Naive B cell (primary cell): Measurements from ENCODE around the gene CHCHD4. TPM values are rescaled to one million over a fixed set of nuclear protein-coding genes. Genes with fewer than 3 reads are reported as not detected.
"Not testable (repeated sequence)": the region's sequence is repeated elsewhere in the genome, so short reads cannot be mapped to it uniquely, and the experiment has no call there.

Experiments used
- ATAC-seq, 2 donors: fragments of 150-1000 bp; cut with Tn5 transposase; 2 replicates each; pipeline ENCODE4 v1.10.0; 2021; ENCODE audit warnings: low read depth in 2 of 2, mild to moderate bottlenecking in 2 of 2, moderate library complexity in 2 of 2
- DNase-seq: peaks from one replicate; pipeline ENCODE4 v3.0.0; 2022
- H3K27ac Mint-ChIP-seq, 6 donors: one replicate each; pipeline ENCODE4 v1.8.0; 2020 to 2022; ENCODE audit warnings: mild to moderate bottlenecking in 6 of 6, mixed read lengths in 6 of 6, moderate library complexity in 5 of 6, inconsistent platforms in 2 of 6
- H3K27me3 Mint-ChIP-seq, 3 donors: one replicate each; pipeline ENCODE4 v1.8.0; 2021 to 2022; ENCODE audit warnings: mixed read lengths in 3 of 3, mild to moderate bottlenecking in 1 of 3
- H3K36me3 Mint-ChIP-seq, 2 donors: one replicate each; pipeline ENCODE4 v1.8.0; 2020 to 2022; ENCODE audit warnings: mixed read lengths in 2 of 2, inconsistent platforms in 1 of 2, mild to moderate bottlenecking in 1 of 2
- H3K4me1 Mint-ChIP-seq, 3 donors: one replicate each; pipeline ENCODE4 v1.8.0; 2020 to 2022; ENCODE audit warnings: mixed read lengths in 3 of 3, inconsistent platforms in 1 of 3, mild to moderate bottlenecking in 1 of 3, moderate library complexity in 1 of 3
- H3K4me3 Mint-ChIP-seq, 8 donors: one replicate each; pipeline ENCODE4 v1.8.0; 2020 to 2022; ENCODE audit warnings: mild to moderate bottlenecking in 8 of 8, mixed read lengths in 8 of 8, moderate library complexity in 8 of 8, inconsistent platforms in 2 of 8
- H3K9me3 Mint-ChIP-seq, 7 donors: one replicate each; pipeline ENCODE4 v1.8.0; 2020 to 2022; ENCODE audit warnings: mixed read lengths in 7 of 7, mild to moderate bottlenecking in 5 of 7, inconsistent platforms in 2 of 7, moderate library complexity in 1 of 7
- polyA plus RNA-seq, 6 donors: library from polyadenylated mRNA; unstranded; fragments of 300-500 nt; fragmentation: Illumina TruSeq; gene quantifications; one replicate each; pipeline ENCODE4 v1.2.3, GENCODE V29; 2021; ENCODE audit warnings: low read depth in 6 of 6

Gene CHCHD4
- polyA plus RNA-seq, 6 donors from 2014 or later = 6.4 to 17.5 (median 11.3) TPM

DNA sequence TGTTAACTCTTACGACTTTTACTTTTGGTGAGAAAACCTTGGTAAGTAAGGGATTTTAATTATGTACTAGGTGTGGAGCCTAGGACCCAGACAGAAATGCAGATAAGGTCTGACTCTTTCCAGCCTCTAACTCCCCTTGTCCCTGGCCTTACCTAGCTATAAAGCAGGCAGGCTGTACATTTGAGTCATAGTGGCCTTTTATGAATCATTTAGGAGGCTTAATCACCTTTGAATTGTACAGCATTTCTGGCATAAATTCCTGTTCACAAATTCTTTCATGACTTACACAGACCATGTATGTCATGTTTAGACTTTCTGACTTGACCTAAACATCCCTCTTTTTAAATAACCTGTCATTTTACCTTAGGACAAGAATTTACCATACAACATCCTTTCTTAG, 47.4 kb downstream of the CHCHD4 start:
- no peak for ATAC-seq
- Mint-ChIP-seq H3K4me1 (no peaks in the 10 kb centered on the region), H3K9me3 (peaks cover 3 to 16% (median 11%) of the 10 kb centered on the region in 7 donors), H3K27ac (no peak overlapping the region), H3K36me3 (no peaks in the 10 kb centered on the region), H3K4me3 (no peak overlapping the region), H3K27me3 (peaks cover 4 to 13% (median 10%) of the 10 kb centered on the region in 3 donors)
- DNase-seq = no peak

DNA sequence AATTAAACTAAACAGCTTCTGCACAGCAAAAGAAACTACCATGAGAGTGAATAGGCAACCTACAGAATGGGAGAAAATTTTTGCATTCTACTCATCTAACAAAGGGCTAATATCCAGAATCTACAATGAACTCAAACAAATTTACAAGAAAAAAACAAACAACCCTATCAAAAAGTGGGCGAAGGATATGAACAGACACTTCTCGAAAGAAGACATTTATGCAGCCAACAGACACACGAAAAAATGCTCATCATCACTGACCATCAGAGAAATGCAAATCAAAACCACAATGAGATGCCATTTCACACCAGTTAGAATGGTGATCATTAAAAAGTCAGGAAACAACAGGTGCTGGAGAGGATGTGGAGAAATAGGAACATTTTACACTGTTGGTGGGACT, 49.4 kb downstream of the CHCHD4 start:
- H3K27ac Mint-ChIP-seq, DNase-seq, ATAC-seq, H3K36me3 Mint-ChIP-seq, H3K4me1 Mint-ChIP-seq, H3K4me3 Mint-ChIP-seq: not testable (repeated sequence)
- Mint-ChIP-seq H3K27me3 (peaks cover 4 to 17% (median 7%) of the 10 kb centered on the region in 3 donors), H3K9me3 (peaks cover 2 to 16% (median 9%) of the 10 kb centered on the region in 7 donors)

DNA sequence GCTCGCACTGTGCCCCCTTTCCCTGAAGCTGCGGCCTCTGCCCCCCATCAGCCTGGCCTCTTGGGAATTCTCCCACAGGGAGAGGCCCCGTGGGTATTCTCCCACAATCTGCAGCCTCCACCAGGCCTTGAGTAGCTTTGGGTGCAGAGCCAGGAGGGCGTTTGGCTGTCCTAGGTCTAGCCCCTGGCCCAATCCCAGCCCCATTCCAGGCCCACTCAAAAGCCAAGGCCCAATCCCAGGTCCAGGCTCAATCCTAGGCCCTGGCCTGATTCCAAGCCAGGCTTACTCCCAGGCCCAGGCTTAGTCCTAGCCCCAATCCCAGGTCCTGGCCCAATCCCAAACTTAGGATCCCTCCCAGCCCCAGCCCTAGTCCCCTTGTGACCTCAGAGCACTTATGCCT, 59.8 kb downstream of the CHCHD4 start:
- ATAC-seq (no peak), DNase-seq (no peak)
- Mint-ChIP-seq H3K9me3 (peaks cover 0 to under 1% (median 0%) of the 10 kb centered on the region in 7 donors), H3K27ac (no peak overlapping the region), H3K36me3 (no peaks in the 10 kb centered on the region), H3K4me1 (no peaks in the 10 kb centered on the region), H3K27me3 (peaks cover 12 to 40% (median 14%) of the 10 kb centered on the region in 3 donors), H3K4me3 (no peak overlapping the region)

DNA sequence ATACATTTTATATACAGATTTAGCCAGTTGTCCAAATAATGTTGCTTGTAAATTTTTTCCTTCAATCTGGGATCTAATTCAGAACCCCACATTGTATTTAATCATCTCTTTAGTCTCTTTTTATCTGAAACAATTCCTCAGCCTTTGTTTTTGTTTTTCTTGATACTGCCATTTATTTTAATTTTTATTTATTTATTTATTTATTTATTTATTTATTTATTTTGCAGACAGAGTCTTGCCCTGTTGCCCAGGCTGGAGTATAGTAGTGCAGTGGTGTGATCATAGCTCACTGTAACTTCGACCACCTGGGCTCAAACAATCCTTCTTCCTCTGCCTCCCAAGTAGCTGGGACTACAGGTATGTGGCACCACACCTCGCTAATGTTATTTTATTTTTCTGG, 61.5 kb downstream of the CHCHD4 start:
- Mint-ChIP-seq H3K9me3 (no peaks in the 10 kb centered on the region), H3K4me3 (no peak overlapping the region), H3K27ac (no peak overlapping the region), H3K27me3 (peaks cover 14 to 37% (median 15%) of the 10 kb centered on the region in 3 donors), H3K4me1 (no peaks in the 10 kb centered on the region), H3K36me3 (no peaks in the 10 kb centered on the region)
- DNase-seq (no peak), ATAC-seq (no peak)

Other genes with a start within 250 kb of the CHCHD4 start
- not detected for gene WNT7A, start 244.8 kb downstream of the CHCHD4 start, polyA plus RNA-seq
- gene TMEM43, start 182 bp upstream of the CHCHD4 start, polyA plus RNA-seq = 10 to 100 TPM; 36.7 to 42.9 (median 39.2) TPM
- 10 to 100 TPM in 5 of 6 donors, 1 to 10 TPM in 1; 10.0 to 36.6 (median 32.3) TPM for gene XPC, start 53.7 kb upstream of the CHCHD4 start, polyA plus RNA-seq
- 10 to 100 TPM; 23.5 to 41.6 (median 31.2) TPM for gene LSM3, start 53.9 kb upstream of the CHCHD4 start, polyA plus RNA-seq